ENCODE results near the gene TLE5.
A peak's percentile ranks its signal among the peaks of the same experiment; 100 is the strongest.

The TLE5 gene, protein sequence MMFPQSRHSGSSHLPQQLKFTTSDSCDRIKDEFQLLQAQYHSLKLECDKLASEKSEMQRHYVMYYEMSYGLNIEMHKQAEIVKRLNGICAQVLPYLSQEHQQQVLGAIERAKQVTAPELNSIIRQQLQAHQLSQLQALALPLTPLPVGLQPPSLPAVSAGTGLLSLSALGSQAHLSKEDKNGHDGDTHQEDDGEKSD

GRCh38 chr19:3062165-3063105, at the start of gene TLE5:
Gene TLE5, minus strand, starts transcription at chr19:3062495. Its CDS starts 295 bp downstream, at chr19:3062200.
- TF ChIP-seq POLR2A (IDR thresholded peaks at IDR 0.05; ENCODE audit: low read length) (no peak), GATA1 (IDR thresholded peaks at IDR 0.05; ENCODE audit: low read depth, low read length) (no peak)
- peak; percentile 74 to 81 for DNase-seq

GRCh38 chr19:3111586-3112247, 49.4 kb upstream of the TLE5 start:
- DNase-seq: no peak
- no peak for TF ChIP-seq POLR2A (IDR thresholded peaks at IDR 0.05; ENCODE audit: low read length)

DNA sequence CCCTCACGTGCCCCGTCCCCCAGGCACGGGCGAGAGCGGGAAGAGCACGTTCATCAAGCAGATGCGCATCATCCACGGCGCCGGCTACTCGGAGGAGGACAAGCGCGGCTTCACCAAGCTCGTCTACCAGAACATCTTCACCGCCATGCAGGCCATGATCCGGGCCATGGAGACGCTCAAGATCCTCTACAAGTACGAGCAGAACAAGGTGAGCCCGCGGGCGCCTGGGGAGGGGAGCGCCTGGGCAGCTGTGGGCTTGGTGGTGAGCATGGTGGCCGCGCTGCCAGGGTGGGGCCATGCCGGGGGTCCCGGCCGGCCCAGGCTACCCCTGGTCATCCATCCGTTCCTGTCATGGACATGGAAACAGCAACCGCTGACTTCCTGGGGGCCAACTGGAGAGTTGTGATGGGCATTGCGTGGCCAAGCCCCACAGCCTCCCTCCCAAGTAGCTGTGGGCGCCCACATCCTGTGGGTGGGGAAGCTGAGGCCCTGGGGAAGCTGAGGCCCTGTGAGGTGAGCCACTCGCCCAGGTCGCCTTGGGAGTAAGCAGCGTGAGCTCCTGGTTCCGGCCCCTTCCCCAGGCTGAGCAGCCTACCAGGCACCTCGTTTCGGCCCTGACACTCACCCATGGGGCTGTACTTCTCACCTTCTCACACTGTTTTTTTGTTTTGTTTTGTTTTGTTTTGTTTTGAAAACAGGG, 48.0 kb upstream of the TLE5 start:
- TF ChIP-seq POLR2A (IDR thresholded peaks at IDR 0.05; ENCODE audit: low read length) (no peak), GATA1 (IDR thresholded peaks at IDR 0.05; ENCODE audit: low read depth, low read length) (no peak)

DNA sequence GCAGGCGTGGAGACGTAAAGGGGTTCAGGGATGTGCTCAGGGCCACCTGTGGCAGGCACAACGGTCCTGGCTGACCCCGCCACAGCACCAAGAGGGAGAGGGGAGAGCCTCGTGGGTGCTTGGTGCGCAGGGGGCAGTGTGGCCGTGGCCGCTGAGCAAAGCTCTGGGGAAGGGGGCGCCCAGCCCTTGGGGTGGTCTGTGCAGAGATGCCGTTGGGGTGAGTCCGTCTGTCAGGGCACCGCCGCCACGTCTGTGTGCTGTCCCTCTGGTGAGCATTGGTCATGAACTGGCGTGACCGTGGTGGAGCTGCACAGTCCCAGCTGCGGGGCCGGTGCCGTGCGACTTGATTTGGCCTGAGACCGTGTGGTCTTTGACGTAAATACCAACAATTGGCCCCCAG, 47.2 kb upstream of the TLE5 start:
- no peak for DNase-seq
- no peak for TF ChIP-seq GATA1 (IDR thresholded peaks at IDR 0.05; ENCODE audit: low read depth, low read length)
- TF ChIP-seq POLR2A (IDR thresholded peaks at IDR 0.05; ENCODE audit: low read length): no peak

More for the DNA sequence above, 48.0 kb upstream of the TLE5 start:
- DNase-seq: no peak

GRCh38 chr19:3108775-3109174, 46.5 kb upstream of the TLE5 start:
- peak; percentile 64 to 77 for DNase-seq
- TF ChIP-seq GATA1 (IDR thresholded peaks at IDR 0.05; ENCODE audit: low read depth, low read length) (no peak), POLR2A (IDR thresholded peaks at IDR 0.05; ENCODE audit: low read length) (no peak)

DNA sequence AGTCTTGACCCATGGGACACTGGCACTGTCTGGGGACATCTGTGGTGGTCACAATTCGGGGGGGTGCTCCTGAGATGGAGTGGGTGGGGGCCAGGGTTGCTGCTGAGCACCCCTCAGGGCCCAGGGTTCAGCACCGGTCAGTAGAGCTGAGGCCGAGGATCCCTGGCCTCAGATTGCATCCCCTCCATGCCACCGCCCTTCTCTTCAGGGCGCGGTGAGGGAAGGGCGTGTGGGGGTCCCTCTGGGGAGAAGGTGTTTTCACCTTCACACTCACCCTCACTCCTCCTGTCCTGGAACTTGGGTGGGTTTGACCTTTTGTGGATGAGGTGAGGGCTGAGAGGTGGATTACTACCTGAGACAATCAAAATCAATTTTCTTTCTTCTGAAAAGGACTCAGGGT, 45.4 kb upstream of the TLE5 start:
- TF ChIP-seq POLR2A (IDR thresholded peaks at IDR 0.05; ENCODE audit: low read length): no peak
- no peak for TF ChIP-seq GATA1 (IDR thresholded peaks at IDR 0.05; ENCODE audit: low read depth, low read length)
- DNase-seq: no peak

- TF ChIP-seq GATA1 (IDR thresholded peaks at IDR 0.05; ENCODE audit: low read depth, low read length): no peak
- TF ChIP-seq POLR2A (IDR thresholded peaks at IDR 0.05; ENCODE audit: low read length): no peak
- no peak for DNase-seq
Measured at GRCh38 chr19:3106509-3107141, 44.3 kb upstream of the TLE5 start.

GRCh38 chr19:3105641-3106508, 43.6 kb upstream of the TLE5 start:
- DNase-seq: no peak
- TF ChIP-seq POLR2A (IDR thresholded peaks at IDR 0.05; ENCODE audit: low read length) (no peak), GATA1 (IDR thresholded peaks at IDR 0.05; ENCODE audit: low read depth, low read length) (no peak)

- no peak for DNase-seq
- TF ChIP-seq POLR2A (IDR thresholded peaks at IDR 0.05; ENCODE audit: low read length): no peak
- TF ChIP-seq GATA1 (IDR thresholded peaks at IDR 0.05; ENCODE audit: low read depth, low read length): no peak
Measured at GRCh38 chr19:3104708-3104983, 42.4 kb upstream of the TLE5 start.

- TF ChIP-seq GATA1 (IDR thresholded peaks at IDR 0.05; ENCODE audit: low read depth, low read length): no peak
- no peak for TF ChIP-seq POLR2A (IDR thresholded peaks at IDR 0.05; ENCODE audit: low read length)
- no peak for DNase-seq
Measured at GRCh38 chr19:3102239-3103140, 40.2 kb upstream of the TLE5 start.

DNA sequence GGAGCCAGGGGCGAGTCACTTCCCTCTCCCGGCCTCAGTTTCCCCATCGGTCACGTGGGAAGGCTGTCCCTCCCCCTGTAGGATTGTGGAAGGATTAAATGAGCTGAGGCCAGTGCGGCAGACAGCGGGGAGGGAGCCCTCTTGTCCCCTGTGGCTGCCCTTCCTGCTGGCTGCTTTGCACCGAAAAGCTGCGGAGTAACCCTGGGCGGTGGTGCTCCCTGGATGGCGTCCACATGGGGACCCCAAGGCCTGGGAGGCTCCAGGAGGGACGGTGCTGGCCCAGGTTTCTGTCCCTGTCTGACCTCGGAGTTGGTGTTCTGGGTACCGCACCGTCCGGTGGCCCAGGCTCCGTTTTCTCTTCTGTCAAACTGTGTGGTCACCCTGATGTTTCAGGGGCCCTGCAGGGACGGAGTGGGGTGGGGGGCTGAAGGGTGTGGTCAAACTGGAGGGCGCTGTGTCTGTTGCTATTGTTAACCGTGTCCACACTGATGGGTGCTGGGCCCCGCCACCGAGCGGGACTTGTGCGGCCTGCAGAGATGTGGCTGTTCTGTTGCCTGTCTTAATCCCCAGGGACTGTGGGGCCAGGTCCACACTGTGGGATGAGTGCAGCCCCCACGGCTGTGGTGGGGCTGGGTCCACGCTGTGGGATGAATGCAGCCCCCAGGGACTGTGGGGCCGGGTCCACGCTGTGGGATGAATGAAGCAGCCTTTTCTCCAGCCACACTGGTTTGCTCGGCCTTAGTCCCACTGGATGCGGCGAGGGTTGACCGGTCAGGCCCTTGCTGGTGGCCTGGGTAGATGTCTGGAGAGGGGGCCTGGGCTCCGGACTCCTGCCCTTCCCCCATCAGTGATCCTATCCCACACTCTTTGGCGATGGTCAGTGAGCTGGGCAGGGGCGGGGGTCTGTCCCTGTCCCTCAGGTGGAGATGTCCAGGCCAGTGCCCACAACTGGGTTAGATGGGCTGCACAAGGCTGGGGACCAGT, 38.7 kb upstream of the TLE5 start:
- TF ChIP-seq GATA1 (IDR thresholded peaks at IDR 0.05; ENCODE audit: low read depth, low read length): no peak
- TF ChIP-seq POLR2A (IDR thresholded peaks at IDR 0.05; ENCODE audit: low read length): no peak

More for the DNA sequence above, 38.7 kb upstream of the TLE5 start:
- DNase-seq: no peak
